Activated T-helper 1 cell treated with anti-CD3 and anti-CD28 coated beads, Interleukin-12 subunit alpha, Interleukin-12 subunit beta, Interleukin-2, Interleukin-4 antibody, amounts not matched to agents 30 ng/mL and 10 ng/mL and 1 ng/mL, durations not matched to agents 14 hours and 24 hours and 36 hours (primary cell): Measurements from ENCODE around the gene CSPG4. TPM values are rescaled to one million over a fixed set of nuclear protein-coding genes. Genes with fewer than 3 reads are reported as not detected.
"Not testable (repeated sequence)": the region's sequence is repeated elsewhere in the genome, so short reads cannot be mapped to it uniquely, and the experiment has no call there.

Experiments
- DNase-seq: peaks from one replicate; pipeline ENCODE4 v3.0.0; 2021; ENCODE audit warnings: low spot score
- H3K27ac Mint-ChIP-seq: one replicate; pipeline ENCODE4 v1.8.0; 2021; ENCODE audit warnings: mild to moderate bottlenecking, mixed read lengths
- H3K27me3 Mint-ChIP-seq: one replicate; pipeline ENCODE4 v1.8.0; 2022; ENCODE audit warnings: mild to moderate bottlenecking, moderate library complexity, mixed read lengths; ENCODE audit not compliant: insufficient read depth
- H3K36me3 Mint-ChIP-seq: one replicate; pipeline ENCODE4 v1.8.0; 2021; ENCODE audit warnings: low read depth, mixed read lengths
- H3K4me1 Mint-ChIP-seq: one replicate; pipeline ENCODE4 v1.8.0; 2021; ENCODE audit warnings: low read depth, mixed read lengths
- H3K4me3 Mint-ChIP-seq: one replicate; pipeline ENCODE4 v1.8.0; 2021; ENCODE audit warnings: mild to moderate bottlenecking, moderate library complexity, mixed read lengths
- H3K9me3 Mint-ChIP-seq: one replicate; pipeline ENCODE4 v1.8.0; 2021; ENCODE audit warnings: mixed read lengths
- intact Hi-C: fragments of 100-400 bp; cut with micrococcal nuclease; formaldehyde crosslinking; loops from one replicate; pipeline ENCODE4 v1.15.1; 2024
- total RNA-seq: library from RNA; stranded (reverse); gene quantifications from 2 replicates; pipeline ENCODE4 v1.2.3, GENCODE V29; 2022

Gene CSPG4
- total RNA-seq, 1 donor from 2014 or later, result not detected

GRCh38 chr15:75693501-75694240 is 19.0 kb downstream of the CSPG4 start:
- no peak overlapping the region for H3K4me3 Mint-ChIP-seq
- no peak overlapping the region for H3K27ac Mint-ChIP-seq
- no peaks in the 10 kb centered on the region for H3K9me3 Mint-ChIP-seq
- no peaks in the 10 kb centered on the region for H3K36me3 Mint-ChIP-seq
- H3K27me3 Mint-ChIP-seq, result peaks cover 5% of the 10 kb centered on the region
- intact Hi-C loops, result no loop called here
- no peak for DNase-seq
- peaks cover 16% of the 10 kb centered on the region for H3K4me1 Mint-ChIP-seq

GRCh38 chr15:75693028-75693427 is 19.6 kb downstream of the CSPG4 start:
- intact Hi-C loops, result not testable (repeated sequence)

GRCh38 chr15:75692311-75692710 is 20.3 kb downstream of the CSPG4 start:
- DNase-seq, H3K9me3 Mint-ChIP-seq, H3K27ac Mint-ChIP-seq, intact Hi-C loops, H3K36me3 Mint-ChIP-seq, H3K27me3 Mint-ChIP-seq, H3K4me3 Mint-ChIP-seq: not testable (repeated sequence)
- peaks cover 16% of the 10 kb centered on the region for H3K4me1 Mint-ChIP-seq

More at GRCh38 chr15:75693028-75693427, 19.6 kb downstream of the CSPG4 start:
- not testable (repeated sequence) for DNase-seq, H3K4me3 Mint-ChIP-seq, H3K36me3 Mint-ChIP-seq, H3K27me3 Mint-ChIP-seq, H3K27ac Mint-ChIP-seq, H3K9me3 Mint-ChIP-seq
- peaks cover 16% of the 10 kb centered on the region for H3K4me1 Mint-ChIP-seq

GRCh38 chr15:75689429-75689828 is 23.2 kb downstream of the CSPG4 start:
- H3K27ac Mint-ChIP-seq, H3K36me3 Mint-ChIP-seq, H3K27me3 Mint-ChIP-seq, H3K4me3 Mint-ChIP-seq, H3K9me3 Mint-ChIP-seq, intact Hi-C loops, H3K4me1 Mint-ChIP-seq, DNase-seq: not testable (repeated sequence)

- Mint-ChIP-seq H3K27ac (no peak overlapping the region), H3K9me3 (no peaks in the 10 kb centered on the region), H3K4me3 (no peak overlapping the region), H3K36me3 (no peaks in the 10 kb centered on the region), H3K4me1 (no peaks in the 10 kb centered on the region), H3K27me3 (peaks cover 4% of the 10 kb centered on the region)
- intact Hi-C loops, result no loop called here
- DNase-seq, result no peak
Measured at GRCh38 chr15:75688831-75689230, 23.8 kb downstream of the CSPG4 start.

GRCh38 chr15:75688278-75688557 is 24.4 kb downstream of the CSPG4 start:
- Mint-ChIP-seq H3K4me3 (no peak overlapping the region), H3K27me3 (peaks cover 4% of the 10 kb centered on the region), H3K9me3 (no peaks in the 10 kb centered on the region), H3K4me1 (no peaks in the 10 kb centered on the region), H3K27ac (no peak overlapping the region), H3K36me3 (no peaks in the 10 kb centered on the region)
- DNase-seq, result no peak
- intact Hi-C loops, result no loop called here

GRCh38 chr15:75687486-75688277 is 25.0 kb downstream of the CSPG4 start:
- H3K27ac Mint-ChIP-seq, result no peak overlapping the region
- intact Hi-C loops, result no loop called here
- DNase-seq, result no peak
- H3K36me3 Mint-ChIP-seq, result no peaks in the 10 kb centered on the region
- no peaks in the 10 kb centered on the region for H3K4me1 Mint-ChIP-seq
- H3K27me3 Mint-ChIP-seq, result peaks cover 4% of the 10 kb centered on the region
- no peaks in the 10 kb centered on the region for H3K9me3 Mint-ChIP-seq
- H3K4me3 Mint-ChIP-seq, result no peak overlapping the region

GRCh38 chr15:75686212-75686642 is 26.4 kb downstream of the CSPG4 start:
- H3K4me3 Mint-ChIP-seq, H3K27me3 Mint-ChIP-seq, H3K4me1 Mint-ChIP-seq, H3K27ac Mint-ChIP-seq, H3K36me3 Mint-ChIP-seq, intact Hi-C loops, H3K9me3 Mint-ChIP-seq: not testable (repeated sequence)
- DNase-seq, result peak; percentile 72

GRCh38 chr15:75685195-75685594 is 27.5 kb downstream of the CSPG4 start:
- H3K4me1 Mint-ChIP-seq, result no peaks in the 10 kb centered on the region
- DNase-seq, result no peak
- no peak overlapping the region for H3K4me3 Mint-ChIP-seq
- H3K27ac Mint-ChIP-seq, result no peak overlapping the region
- H3K36me3 Mint-ChIP-seq, result no peaks in the 10 kb centered on the region
- intact Hi-C loops, result no loop called here
- no peaks in the 10 kb centered on the region for H3K9me3 Mint-ChIP-seq
- H3K27me3 Mint-ChIP-seq, result no peaks in the 10 kb centered on the region

GRCh38 chr15:75684648-75685047 is 28.0 kb downstream of the CSPG4 start:
- Mint-ChIP-seq H3K4me1 (no peaks in the 10 kb centered on the region), H3K27me3 (no peaks in the 10 kb centered on the region), H3K27ac (no peak overlapping the region), H3K9me3 (no peaks in the 10 kb centered on the region), H3K4me3 (no peak overlapping the region), H3K36me3 (no peaks in the 10 kb centered on the region)
- intact Hi-C loops, result no loop called here
- DNase-seq, result no peak

GRCh38 chr15:75683646-75684312 is 28.9 kb downstream of the CSPG4 start:
- DNase-seq, result peak; percentile 53
- H3K36me3 Mint-ChIP-seq, H3K27ac Mint-ChIP-seq, H3K9me3 Mint-ChIP-seq, H3K4me3 Mint-ChIP-seq, H3K27me3 Mint-ChIP-seq, H3K4me1 Mint-ChIP-seq: not testable (repeated sequence)
- intact Hi-C loops, result loop anchor here (1.0 kb wide), 6 partner anchors 43 to 315 kb away; partner anchors contain the start of genes IMP3 and MAN2C1

- peaks cover 2% of the 10 kb centered on the region for H3K27me3 Mint-ChIP-seq
- H3K9me3 Mint-ChIP-seq, result no peaks in the 10 kb centered on the region
- no peak overlapping the region for H3K4me3 Mint-ChIP-seq
- intact Hi-C loops, result loop anchor here (1.0 kb wide), 6 partner anchors 42 to 314 kb away; partner anchors contain the start of genes IMP3 and MAN2C1
- no peak overlapping the region for H3K27ac Mint-ChIP-seq
- DNase-seq, result no peak
- no peaks in the 10 kb centered on the region for H3K4me1 Mint-ChIP-seq
- no peaks in the 10 kb centered on the region for H3K36me3 Mint-ChIP-seq
Measured at GRCh38 chr15:75682181-75683135, 30.2 kb downstream of the CSPG4 start.
